Measurements from ENCODE around the gene ANKDD1B.

The ANKDD1B gene

GRCh38 chr5:75653521-75653920 is 42.3 kb downstream of the ANKDD1B start:
- TF ChIP-seq ZFX (IDR thresholded peaks at IDR 0.05) = no peak
- TF ChIP-seq, protein P1, sequence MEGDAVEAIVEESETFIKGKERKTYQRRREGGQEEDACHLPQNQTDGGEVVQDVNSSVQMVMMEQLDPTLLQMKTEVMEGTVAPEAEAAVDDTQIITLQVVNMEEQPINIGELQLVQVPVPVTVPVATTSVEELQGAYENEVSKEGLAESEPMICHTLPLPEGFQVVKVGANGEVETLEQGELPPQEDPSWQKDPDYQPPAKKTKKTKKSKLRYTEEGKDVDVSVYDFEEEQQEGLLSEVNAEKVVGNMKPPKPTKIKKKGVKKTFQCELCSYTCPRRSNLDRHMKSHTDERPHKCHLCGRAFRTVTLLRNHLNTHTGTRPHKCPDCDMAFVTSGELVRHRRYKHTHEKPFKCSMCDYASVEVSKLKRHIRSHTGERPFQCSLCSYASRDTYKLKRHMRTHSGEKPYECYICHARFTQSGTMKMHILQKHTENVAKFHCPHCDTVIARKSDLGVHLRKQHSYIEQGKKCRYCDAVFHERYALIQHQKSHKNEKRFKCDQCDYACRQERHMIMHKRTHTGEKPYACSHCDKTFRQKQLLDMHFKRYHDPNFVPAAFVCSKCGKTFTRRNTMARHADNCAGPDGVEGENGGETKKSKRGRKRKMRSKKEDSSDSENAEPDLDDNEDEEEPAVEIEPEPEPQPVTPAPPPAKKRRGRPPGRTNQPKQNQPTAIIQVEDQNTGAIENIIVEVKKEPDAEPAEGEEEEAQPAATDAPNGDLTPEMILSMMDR (conservative IDR thresholded peaks at IDR 0.05) = no peak

GRCh38 chr5:75654693-75655295 is 43.5 kb downstream of the ANKDD1B start:
- no peak overlapping the region for H3K27ac ChIP-seq
- no peak for TF ChIP-seq ZFX (IDR thresholded peaks at IDR 0.05)
- TF ChIP-seq, protein P1 (conservative IDR thresholded peaks at IDR 0.05) = no peak

More at GRCh38 chr5:75653521-75653920, 42.3 kb downstream of the ANKDD1B start:
- H3K27ac ChIP-seq = no peak overlapping the region

DNA sequence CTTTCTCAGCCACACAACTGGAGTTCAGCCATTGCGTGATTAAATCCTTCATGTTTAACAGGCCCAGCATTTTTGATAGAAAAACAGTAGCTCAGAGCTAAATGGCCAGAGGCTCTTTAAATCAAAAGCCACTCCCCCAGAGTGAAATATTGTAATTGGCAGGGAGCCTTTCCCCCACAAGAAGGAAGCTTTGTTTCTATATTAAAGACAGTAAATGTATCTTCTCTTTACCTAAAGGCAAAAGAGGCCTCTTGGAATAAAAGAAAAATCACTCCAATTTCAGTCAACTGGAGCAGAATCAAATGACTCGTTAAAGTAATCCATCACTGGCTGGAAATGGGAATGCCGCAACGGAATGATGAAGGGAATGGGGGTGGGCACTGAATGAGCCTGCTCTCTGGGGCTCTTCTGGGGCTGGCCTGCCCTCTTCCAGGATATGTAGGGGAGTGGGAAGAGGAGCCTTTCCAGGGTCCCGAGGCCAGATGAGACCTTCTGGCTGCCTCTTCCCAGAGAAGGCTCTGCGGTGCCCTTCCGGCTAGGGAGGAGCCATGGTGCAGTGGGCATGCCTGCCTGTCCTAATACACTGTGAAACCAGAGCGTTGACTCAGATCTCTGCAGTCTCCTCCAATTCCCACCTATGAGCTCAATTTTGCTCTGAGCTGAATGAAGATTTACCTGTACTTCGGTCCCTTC is 45.2 kb downstream of the ANKDD1B start:
- TF ChIP-seq ZFX (IDR thresholded peaks at IDR 0.05) = no peak
- TF ChIP-seq, protein P1 (conservative IDR thresholded peaks at IDR 0.05) = no peak
- no peak overlapping the region for H3K27ac ChIP-seq

- H3K27ac ChIP-seq = no peak overlapping the region
- TF ChIP-seq, protein P1 (conservative IDR thresholded peaks at IDR 0.05) = no peak
- TF ChIP-seq ZFX (IDR thresholded peaks at IDR 0.05) = no peak
Observed at GRCh38 chr5:75659791-75660450, 48.7 kb downstream of the ANKDD1B start.

DNA sequence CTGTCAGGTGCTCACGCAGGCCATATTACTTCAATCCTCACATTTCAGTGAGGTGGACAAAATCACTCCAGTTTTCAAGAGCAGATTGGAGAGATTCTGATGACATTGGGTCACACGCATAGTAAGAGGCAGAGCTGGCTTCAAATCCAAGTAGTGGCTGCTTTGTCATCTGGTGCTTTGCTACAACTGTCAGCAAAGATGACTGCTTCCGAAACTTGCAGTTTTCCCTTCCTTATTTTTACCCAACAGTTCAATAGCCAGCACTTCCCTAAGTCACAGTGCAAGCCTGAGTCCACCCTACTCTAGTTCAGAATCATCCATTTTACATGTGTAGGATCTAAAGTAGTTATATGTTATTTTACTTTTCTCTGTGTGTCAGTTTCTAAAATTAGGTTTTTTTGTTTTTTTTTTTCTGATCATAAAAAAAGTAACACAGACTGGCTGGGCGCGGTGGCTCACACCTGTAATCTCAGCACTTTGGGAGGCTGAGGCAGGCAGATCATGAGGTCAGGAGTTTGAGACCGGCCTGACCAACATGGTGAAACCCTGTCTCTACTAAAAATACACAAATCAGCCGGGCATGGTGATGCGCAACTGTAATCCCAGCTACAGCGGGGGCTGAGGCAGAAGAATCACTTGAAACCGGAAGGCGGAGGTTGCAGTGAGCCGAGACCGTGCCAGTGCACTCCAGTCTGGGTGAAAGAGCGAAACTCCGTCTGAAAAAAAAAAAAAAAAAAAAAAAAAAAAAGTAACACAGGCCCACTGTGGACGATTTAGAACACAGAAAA is 49.6 kb downstream of the ANKDD1B start:
- no peak overlapping the region for H3K27ac ChIP-seq
- TF ChIP-seq, protein P1 (conservative IDR thresholded peaks at IDR 0.05) = no peak
- TF ChIP-seq ZFX (IDR thresholded peaks at IDR 0.05) = no peak

DNA sequence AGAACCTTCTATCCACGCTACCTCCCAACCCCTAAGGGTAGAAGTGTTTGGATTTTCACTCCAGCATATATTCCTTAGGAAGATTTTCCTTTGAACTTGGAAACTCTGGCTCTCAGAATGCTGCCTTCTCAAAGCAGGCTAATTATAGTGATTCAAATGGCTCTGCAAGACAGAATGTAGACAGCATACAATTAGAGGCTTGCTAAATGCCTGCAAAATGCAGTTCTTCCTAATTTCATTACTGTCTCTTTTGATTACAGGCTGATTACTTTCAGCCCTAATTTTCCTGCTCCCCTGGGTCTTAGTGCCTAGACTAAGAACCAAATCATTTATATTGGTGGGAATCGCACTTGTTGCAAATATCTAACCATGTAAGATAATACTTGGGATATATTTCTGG is 50.8 kb downstream of the ANKDD1B start:
- TF ChIP-seq ZFX (IDR thresholded peaks at IDR 0.05) = no peak
- TF ChIP-seq, protein P1 (conservative IDR thresholded peaks at IDR 0.05) = no peak
- no peak overlapping the region for H3K27ac ChIP-seq

Data from C4-2B (cell line).